HG02642 (cell line): Measurements from ENCODE around the gene MAML1.
A peak's percentile ranks its signal among the peaks of the same experiment; 100 is the strongest.

Source experiments
- ATAC-seq: cut with Tn5 transposase; IDR thresholded peaks from one replicate; pipeline ENCODE4 v1.9.1; 2021; ENCODE audit warnings: mild to moderate bottlenecking; ENCODE audit not compliant: unreplicated experiment, poor library complexity

MAML1 gene

DNA sequence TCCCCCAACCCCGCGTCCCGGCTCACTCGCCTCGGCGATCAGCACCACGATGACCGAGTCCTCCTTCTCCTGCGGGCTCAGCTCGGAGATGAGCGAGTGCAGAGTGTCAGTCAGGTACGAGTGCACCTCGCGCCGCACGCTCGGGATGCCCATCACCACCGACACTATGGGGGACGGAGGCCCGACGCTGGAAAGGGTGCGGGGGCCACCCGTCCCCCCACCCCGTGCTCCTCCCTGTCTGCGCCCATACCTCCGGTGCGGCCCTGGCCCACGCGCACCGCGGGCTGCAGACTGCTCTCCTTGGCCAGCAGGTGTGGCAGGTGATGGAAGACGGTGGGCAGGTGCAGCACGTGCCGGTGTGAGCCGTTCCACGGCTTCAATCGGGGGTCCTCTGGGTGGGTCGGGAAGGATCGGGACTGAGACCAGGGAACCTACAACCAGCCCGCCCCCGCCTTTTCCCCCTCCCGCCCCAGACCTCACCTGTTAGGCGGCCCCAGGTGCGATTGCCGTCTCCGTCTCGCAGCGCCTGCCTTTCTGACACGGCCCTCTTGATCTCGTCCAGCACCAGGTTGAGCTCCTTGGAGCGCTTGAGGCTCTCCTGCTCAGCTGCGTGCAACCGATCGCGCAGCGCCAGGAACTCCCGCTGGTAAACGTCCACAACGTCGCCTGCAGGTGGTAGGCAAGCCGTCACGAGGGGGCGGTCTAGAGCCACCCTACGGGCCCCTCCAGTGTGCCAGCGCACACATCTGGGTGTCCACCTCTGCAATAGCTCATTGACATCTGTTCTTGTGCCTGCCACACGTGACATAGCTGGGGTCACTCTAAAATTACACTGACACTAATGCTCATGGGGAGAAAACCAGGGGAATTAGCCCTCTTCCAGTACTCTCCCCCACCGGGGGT, 68.9 kb downstream of the MAML1 start:
- ATAC-seq = no peak

DNA sequence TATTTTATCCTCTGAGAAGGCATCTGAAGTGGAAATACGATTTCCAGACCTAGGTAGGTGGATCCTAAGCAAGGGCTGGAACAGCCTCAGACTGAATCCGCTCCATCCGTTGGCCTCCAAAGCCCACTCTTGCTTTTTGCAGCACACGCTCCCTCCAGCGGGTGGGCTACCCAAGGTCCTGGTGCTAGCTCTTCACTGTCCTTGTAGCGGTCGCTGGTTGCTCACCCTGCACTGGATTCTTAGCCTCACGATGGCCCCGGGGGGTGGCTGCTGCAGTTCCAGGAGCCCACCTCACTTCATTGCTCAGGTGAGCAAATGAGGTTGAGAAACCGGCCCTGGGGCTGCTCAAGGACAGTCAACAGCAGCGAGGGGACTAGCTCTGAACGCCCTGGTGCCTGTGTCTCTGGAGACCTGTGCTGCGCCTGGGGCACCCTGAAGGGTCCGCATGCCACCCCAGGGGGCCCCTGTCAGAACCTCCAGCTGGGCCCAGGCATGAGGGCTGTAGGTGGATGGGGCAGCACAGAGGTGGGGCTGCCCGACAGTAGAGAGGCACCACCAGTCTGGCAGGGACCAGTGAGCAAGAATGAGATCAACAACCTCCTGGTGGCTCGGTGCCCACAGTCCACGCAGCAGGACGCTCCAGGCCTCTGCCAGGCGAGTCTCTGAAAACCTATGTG, 69.7 kb downstream of the MAML1 start:
- no peak for ATAC-seq

DNA sequence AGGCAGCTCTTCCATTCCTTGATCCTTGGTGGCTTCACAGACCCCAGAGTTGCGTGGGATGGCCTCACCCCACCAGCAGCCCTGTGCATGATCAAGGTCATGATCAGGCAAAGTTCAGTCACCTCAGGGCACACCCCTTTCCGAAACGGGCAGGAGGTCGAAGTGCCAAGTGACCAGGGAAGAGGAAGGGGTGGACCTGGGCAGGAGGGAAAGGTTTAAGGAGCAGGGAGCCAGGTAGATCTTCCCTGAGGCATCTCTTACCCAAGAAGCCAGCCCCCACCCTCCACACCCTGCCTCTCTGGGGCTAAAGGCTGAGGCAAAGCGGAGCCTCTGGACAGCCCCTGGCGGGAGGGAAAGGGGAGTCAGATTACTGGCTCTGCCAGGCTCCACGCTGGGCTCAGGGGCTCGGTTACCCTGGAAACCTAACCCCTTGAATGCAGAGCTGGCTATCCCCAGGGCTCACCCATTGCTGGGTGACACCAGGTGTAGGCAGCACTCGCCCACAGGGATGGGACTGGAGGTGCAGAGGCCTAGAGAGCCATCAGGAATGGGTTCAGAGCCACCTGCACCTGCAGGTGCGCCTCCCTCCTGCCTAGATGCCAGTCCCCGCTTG, 70.4 kb downstream of the MAML1 start:
- no peak for ATAC-seq

DNA sequence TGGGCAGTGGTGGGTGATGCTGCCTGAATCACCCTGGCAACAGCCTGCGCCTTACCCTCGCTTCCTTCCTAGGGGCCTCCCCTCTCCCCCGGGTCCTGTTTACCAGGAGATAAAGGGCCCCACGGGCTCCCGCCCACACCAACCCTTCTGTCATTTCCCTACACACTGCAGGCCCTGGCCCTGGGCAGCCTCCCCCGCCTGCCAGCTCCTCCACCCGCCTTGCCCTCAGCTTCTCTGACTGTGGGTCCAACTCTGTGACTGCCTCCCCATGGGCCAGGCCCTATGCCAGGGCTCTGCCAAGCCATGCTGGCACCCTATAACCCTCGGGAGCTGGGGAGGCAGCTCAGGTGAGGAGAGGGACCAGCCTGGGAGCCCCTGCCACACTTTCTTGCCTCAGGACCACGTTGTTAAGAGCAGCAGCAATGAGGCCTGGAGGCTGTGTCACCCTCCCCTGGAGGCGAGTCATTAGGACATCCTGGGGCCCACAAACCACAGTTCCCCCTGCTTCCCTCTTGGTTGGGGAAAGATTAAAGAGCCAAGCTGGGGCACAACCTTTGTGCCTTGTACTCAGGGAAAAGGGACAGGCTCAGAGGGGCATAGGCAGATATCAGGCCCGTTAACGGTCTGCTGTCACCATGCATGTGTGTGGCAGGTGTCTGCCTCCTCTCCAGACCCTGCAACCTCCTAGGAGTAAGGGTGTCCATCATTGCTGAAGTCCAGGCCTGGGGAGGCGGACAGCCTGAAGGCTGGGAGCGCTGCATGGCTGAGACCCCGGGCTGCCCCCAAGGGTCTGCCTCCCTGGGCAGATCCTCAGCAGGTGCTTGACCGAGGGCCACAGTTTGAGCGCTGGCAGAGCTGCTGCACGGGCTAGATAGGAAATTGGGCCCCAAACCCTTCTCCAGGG, 71.3 kb downstream of the MAML1 start:
- no peak for ATAC-seq

DNA sequence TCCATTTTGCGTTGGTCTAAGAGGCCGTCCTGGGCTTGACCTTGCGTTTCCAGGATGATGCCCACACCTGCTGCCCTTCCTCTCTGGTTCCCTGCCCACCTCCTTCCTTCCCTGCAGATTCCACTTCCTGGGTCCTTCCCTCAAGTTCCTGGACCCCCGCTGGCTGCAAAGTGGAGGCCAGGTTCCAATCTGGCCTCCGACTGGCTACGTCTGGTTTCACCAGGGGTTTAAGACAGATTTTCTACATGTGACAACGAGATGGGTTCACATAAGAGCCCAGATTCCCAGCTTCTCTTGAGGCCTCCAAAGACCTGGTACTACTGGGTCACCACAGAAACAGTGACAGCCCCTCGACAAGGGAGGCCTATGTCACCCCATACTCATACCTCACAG, 71.9 kb downstream of the MAML1 start:
- ATAC-seq = no peak

DNA sequence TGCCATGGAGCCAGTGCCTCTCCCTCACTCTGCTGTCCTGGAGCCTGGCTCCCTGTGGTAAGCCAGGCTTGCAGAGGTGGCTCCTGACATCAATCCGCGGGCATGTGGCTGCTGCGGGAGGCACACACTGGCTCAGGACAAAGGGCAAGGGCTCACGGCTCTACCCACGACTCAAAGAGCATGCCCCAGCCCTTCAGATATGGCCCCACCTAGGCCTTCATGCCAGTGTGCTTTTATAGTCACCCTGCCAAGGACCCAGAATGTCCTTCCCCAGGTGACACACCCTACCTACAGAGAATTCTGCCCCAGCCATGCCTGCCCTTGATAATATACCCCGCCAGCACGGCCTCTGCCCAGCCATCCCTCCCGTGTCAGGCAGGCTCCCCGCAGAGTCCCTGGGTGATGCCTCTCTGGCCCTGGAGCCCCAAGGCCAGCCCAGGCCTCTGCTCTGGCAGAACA, 72.5 kb downstream of the MAML1 start:
- ATAC-seq = no peak

DNA sequence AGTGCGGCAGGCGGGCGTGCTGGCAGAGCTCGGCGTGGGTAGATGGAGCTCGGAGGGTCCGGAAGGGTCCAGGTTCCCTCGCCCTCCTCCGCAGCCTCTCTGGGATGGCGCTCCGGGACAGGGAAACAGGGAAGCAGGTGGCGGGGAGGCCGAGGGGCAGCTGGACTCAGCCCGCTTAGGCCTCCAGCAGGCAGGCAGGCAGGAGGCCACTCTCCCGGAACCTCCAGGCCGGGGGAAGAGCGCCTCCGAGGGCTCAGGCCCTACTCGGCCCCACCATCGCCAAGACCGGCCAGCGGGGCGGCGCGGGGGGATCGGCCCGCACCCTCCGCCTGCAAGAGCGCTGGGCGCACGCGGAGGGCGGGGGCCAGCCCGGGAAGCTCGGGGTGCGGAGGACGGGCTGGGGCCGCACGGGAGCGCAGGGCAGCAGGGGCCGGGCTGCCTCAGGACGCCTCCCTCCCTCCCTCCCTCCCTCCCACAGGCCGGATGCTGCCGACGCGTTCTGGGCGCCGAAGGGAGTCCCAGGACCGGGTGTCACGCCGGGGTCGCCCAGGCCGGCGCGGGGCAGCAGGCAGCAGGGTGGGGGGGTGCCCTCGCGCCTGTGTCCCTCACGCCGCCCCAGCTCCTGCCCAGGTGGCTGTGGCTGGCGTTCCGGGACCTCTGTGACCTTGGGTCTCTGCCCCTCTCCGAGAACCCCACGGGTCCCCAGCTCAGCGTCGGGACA, 73.1 kb downstream of the MAML1 start:
- ATAC-seq = peak; percentile 25

DNA sequence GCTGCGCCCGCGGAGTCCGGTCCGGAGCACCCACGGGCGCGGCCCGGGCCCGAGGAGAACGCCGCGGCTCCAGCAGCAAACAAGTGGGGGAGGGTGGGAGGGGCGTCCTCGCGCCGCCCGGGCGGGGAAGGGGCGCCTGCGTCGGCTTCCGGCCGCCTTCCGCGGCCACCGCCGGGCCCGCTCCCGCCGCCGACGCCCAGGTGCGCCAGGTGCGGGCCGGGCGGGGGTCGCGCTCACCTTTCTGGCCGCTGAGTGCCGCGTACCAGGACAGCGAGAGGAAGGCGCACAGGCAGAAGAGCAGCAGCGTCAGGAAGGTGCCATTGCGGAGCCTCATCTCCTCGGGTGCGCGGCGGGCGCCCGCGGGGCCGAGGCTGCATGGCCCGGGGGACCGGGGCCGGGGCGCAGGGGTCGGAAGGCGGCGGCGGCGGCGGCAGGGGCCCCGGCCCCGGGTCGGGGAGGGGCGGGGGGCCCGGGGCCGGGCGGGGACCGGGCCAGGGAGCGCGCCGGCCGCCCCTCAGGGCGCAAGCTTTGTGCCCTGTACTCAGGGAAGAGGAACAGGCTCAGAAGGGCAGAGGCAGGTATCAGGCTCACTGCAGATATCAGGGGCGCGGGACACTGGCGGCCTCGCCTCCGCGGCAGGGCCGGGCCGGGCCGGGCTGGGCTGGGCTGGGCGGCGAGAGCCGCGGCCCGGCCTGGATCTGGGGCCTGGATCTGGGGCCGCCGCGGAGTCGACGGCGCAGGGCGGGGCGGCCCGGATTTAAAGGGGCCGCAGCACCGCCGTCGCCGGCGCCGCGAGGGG, 73.8 kb downstream of the MAML1 start, which contains the start of gene MGAT4B:
Gene MGAT4B (minus strand): TSS at position 617 of the 799 bp plus-strand sequence. CDS start 283 bp downstream, at position 334.
- ATAC-seq = peak; percentile 68

DNA sequence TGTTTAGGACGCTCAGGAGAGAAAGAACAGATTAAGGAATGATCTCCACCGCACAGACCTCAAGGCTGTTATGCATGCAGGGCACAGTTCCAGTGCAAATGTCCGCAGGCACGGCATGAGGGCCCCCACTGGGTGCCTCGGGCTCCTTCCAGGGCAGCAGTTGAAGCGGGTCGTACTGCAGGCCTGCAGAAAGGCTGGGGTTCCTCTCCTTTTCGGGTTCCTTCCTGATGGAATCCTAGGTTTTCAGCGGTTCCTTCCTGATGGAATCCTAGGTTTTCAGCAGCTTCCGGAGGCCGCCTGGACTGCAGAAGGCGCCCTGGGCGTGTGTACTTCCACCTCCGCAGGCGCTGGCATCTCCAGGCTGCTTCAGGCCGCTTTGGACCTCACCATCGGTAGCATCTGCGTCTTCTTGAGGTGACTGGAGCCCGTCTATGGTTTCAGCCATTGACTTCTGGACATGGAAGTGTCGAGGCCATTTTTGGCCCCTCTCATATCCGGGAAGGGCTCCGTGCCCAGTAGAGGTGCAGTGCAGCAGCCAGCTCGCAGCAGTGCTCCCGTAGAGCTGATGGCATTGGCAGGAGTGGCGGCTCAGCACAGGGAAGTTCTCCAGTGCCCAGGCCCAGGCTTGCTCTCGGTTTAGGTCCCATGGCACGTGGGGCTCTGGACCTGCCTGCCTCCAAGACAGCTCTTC, 79.7 kb downstream of the MAML1 start:
- ATAC-seq = no peak

DNA sequence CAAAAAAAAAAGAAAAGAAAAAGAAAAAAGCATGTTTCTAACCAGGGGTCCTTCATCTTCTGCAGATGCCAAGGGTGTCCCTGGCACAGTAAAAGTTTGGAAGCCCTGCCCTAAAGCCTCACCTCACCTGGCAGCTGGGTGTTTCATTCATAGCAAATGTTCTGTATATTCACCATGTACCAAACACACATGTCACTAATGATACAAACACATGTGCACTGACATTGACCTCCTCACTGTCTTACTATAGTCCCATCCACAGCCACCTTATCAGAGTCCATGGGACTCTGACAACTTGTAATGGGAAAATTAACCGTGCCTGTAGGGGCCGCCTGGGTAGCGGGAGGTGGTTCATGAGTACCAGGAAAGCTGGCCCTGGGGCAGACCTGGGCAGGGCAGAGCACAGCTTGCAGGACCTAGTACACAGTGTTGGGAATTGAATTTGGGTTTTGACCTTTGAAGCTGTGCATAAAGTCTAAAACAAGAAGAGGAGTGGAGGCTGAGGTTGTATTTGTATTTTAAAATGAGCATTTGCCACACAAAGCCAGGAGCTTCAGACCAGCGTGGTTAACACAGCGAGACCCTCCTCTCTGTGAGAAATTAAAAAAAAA, 80.5 kb downstream of the MAML1 start:
- no peak for ATAC-seq

DNA sequence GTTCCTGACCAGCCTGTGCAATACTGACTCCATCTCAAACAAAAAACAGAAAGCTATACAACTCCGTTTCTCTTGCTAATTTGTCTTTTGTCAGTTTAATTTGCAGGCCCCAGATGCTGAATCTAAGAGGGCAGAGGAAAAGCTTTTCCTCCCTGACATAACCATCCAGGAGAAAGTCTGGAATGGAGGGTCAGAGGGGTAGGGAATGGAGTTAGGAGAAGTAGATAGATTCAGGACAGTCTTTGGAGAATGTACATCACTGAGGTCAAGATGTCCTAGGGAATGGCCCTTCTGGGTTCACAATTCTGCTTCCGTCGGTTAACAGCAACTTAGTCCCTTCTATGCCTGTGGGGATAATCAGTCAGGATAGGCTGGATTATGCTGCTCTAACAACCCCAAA, 81.5 kb downstream of the MAML1 start:
- no peak for ATAC-seq

DNA sequence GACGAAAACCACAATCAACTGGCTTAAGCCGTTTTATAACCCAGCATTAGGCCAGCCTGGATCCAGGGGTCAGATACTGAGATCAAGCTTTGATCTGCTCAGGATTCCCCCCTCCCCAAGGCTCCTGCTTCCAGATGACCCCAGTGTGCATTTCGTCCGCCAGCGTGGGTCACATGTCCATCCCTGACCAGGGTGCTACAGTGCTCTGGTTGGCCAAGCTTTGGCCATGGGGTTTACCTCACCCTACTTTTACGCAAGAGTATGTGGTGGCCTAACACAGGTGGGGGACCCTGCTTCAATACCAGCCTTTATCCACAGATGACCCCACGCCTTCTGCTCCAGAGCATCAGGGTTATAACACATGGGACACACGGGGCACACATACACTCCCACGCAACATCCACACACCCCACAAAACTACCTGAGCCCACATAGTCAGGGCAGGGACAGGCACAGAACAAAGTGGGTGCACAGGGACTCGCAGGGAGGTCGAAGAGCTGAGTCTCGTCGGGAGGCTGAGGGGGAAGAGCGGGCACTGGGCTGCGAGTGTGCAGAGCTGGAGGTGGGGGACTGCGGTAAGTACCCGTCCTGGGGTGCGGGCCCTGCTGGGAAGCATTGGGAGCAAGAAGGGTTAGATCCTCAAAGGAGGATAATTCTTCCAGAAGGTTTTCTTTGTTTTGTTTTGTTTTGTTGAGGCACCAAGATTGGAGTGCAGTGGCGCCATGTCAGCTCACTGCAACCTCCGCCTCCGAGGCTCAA, 83.0 kb downstream of the MAML1 start:
- ATAC-seq = no peak

DNA sequence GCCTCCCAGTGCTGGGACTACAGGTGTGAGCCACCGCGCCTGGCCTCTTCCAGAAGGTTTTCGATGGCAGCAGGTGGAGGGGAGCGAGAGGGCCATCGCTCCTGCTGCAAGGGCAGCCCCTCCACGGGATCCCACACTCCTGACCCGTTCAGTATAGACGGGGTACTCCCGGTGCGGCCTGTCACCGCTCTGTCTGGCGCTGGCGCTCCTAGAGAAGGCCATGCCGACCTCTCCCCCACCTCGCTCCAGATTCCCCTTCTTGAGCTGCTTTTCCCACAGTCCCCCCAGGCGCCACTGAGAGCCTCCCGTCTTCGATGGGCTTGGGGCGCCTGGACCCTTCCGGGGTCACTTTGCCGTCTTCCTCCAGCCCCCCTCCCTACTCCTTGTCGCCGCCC, 83.8 kb downstream of the MAML1 start:
- no peak for ATAC-seq

DNA sequence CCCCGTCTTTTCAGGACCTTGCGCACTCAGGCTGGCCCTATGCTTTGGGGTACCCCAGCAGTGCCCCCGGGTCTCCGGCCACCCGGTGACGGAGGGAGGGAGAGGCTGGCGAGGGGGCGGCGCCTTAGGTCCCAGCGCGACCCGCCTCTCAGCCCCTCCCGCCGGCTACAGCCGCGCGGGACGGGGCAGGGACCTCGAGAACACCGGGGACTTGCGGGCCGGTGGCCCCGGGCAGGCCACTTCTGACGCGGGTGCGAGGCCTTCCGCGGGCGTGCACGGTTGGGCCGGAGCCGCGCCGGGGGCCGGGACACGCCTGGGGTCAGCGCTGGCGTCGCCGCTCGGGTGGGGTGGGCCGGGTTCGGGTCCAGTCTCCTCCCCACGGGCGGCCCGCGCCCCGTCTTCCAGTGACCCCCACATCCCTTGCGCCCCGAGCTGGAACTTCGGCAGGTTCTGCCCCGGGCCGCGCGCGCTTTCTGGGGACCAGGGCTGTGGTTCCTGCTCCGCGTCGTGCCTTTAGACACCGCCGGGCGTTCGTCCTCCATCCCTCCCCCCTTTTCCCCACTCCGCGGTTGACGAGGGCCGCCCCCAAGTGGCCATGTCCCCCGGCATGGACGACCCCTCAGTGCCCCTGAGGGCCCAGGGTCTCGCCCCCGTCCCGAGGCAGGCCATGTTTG, 84.3 kb downstream of the MAML1 start:
- no peak for ATAC-seq

DNA sequence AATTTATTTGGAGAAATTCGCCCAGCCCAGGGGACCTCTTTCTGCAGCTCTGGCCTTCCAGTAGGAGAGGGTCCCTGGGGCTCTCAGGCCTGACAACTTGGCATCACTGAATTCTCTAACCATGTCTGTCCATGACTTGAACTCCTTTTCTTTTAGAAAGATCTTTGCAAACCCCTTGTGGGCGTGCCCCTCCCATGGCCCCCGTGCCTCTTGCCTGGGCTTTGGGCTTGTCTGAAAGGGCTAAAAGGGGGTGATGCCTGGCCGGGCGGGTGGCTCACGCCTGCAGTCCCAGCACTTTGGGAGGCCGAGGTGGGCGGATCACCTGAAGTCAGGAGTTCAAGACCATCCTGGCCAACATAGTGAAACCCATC, 84.8 kb downstream of the MAML1 start:
- ATAC-seq = no peak

DNA sequence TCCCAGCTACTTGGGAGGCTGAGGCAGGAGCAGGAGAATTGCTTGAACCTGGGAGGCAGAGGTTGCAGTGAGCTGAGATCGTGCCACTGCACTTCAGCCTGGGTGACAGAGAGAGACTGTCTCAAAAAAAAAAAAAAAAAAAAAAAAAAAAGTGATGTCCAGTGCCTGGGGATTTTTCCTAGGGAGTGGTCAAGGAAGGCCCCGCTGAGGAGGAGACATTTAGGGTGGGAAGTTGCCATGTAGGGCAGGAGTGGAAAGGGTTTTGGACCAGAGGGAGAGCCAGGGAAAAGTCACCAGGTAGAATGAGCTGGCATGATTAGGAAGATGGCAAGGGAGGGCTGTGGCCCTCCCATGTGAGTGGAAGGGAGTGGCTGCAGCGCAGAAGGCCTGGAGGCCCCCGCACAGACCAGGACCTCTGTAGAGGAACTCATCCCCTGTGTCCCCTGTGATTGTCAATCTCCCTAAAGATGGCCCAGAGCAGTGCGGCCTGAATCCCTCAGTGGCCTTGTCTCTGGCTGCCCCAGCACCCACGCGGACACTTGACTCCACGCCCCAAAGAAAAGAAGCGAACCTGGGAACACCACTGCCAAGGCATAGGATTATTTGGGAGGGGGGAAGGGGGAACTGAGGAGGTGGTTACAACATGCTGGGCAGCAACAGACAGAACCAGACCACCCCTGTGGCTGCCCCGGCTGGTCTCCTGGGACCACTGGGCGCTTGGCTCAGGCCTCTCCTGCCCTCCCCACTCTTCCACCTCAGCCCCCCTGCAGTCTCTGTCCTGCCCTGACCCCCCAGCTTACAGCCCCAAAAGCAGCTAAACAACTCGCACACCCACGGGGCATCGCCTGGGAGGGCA, 85.5 kb downstream of the MAML1 start:
- no peak for ATAC-seq
